ENCODE measurements around the gene KRTDAP.

Gene KRTDAP

GRCh38 chr19:35522745-35523327, 32.6 kb upstream of the KRTDAP start:
- Histone ChIP-seq H3K4me3 (ENCODE audit: low read length) (no peak overlapping the region), H2AFZ (ENCODE audit: low read depth, low read length) (no peak overlapping the region), H3K27me3 (ENCODE audit: insufficient read depth, low read length) (peaks cover 24% of the 10 kb centered on the region), H3K4me1 (ENCODE audit: insufficient read depth, low read length) (peaks cover 8% of the 10 kb centered on the region), H3K36me3 (ENCODE audit: insufficient read depth, low read length) (no peaks in the 10 kb centered on the region), H3K9me3 (ENCODE audit: low read length) (no peaks in the 10 kb centered on the region)

- Histone ChIP-seq H2AFZ (ENCODE audit: low read depth, low read length) (no peak overlapping the region), H3K4me3 (ENCODE audit: low read length) (no peak overlapping the region), H3K27me3 (ENCODE audit: insufficient read depth, low read length) (peaks cover 18% of the 10 kb centered on the region), H3K9me3 (ENCODE audit: low read length) (no peaks in the 10 kb centered on the region), H3K4me1 (ENCODE audit: insufficient read depth, low read length) (peaks cover 8% of the 10 kb centered on the region), H3K36me3 (ENCODE audit: insufficient read depth, low read length) (no peaks in the 10 kb centered on the region)
Observed at GRCh38 chr19:35521124-35521743, 31.0 kb upstream of the KRTDAP start.

- no peak overlapping the region for H3K4me3 ChIP-seq (ENCODE audit: low read length)
- no peaks in the 10 kb centered on the region for H3K9me3 ChIP-seq (ENCODE audit: low read length)
- peaks cover 3% of the 10 kb centered on the region for H3K4me1 ChIP-seq (ENCODE audit: insufficient read depth, low read length)
- H3K36me3 ChIP-seq (ENCODE audit: insufficient read depth, low read length), result no peaks in the 10 kb centered on the region
- peaks cover 13% of the 10 kb centered on the region for H3K27me3 ChIP-seq (ENCODE audit: insufficient read depth, low read length)
- H2AFZ ChIP-seq (ENCODE audit: low read depth, low read length), result no peak overlapping the region
Observed at GRCh38 chr19:35519291-35519690, 29.0 kb upstream of the KRTDAP start.

- H3K4me3 ChIP-seq (ENCODE audit: low read length), result no peak overlapping the region
- H3K4me1 ChIP-seq (ENCODE audit: insufficient read depth, low read length), result no peaks in the 10 kb centered on the region
- H2AFZ ChIP-seq (ENCODE audit: low read depth, low read length), result no peak overlapping the region
- H3K9me3 ChIP-seq (ENCODE audit: low read length), result no peaks in the 10 kb centered on the region
- H3K27me3 ChIP-seq (ENCODE audit: insufficient read depth, low read length), result peaks cover 18% of the 10 kb centered on the region
- H3K36me3 ChIP-seq (ENCODE audit: insufficient read depth, low read length), result no peaks in the 10 kb centered on the region
Observed at GRCh38 chr19:35518313-35518712, 28.0 kb upstream of the KRTDAP start.

GRCh38 chr19:35517342-35517741, 27.1 kb upstream of the KRTDAP start:
- peaks cover 28% of the 10 kb centered on the region for H3K27me3 ChIP-seq (ENCODE audit: insufficient read depth, low read length)
- H3K4me1 ChIP-seq (ENCODE audit: insufficient read depth, low read length), result no peaks in the 10 kb centered on the region

GRCh38 chr19:35516310-35516709, 26.0 kb upstream of the KRTDAP start:
- H3K27me3 ChIP-seq (ENCODE audit: insufficient read depth, low read length), result peaks cover 33% of the 10 kb centered on the region
- no peak overlapping the region for H3K4me3 ChIP-seq (ENCODE audit: low read length)

More at GRCh38 chr19:35517342-35517741, 27.1 kb upstream of the KRTDAP start:
- no peaks in the 10 kb centered on the region for H3K9me3 ChIP-seq (ENCODE audit: low read length)
- H3K36me3 ChIP-seq (ENCODE audit: insufficient read depth, low read length), result no peaks in the 10 kb centered on the region
- H3K4me3 ChIP-seq (ENCODE audit: low read length), result no peak overlapping the region
- H2AFZ ChIP-seq (ENCODE audit: low read depth, low read length), result no peak overlapping the region

GRCh38 chr19:35514282-35514809, 24.1 kb upstream of the KRTDAP start:
- Histone ChIP-seq H3K9me3 (ENCODE audit: low read length) (no peaks in the 10 kb centered on the region), H3K36me3 (ENCODE audit: insufficient read depth, low read length) (no peaks in the 10 kb centered on the region), H3K27me3 (ENCODE audit: insufficient read depth, low read length) (peaks cover 50% of the 10 kb centered on the region), H3K4me1 (ENCODE audit: insufficient read depth, low read length) (no peaks in the 10 kb centered on the region), H3K4me3 (ENCODE audit: low read length) (no peak overlapping the region), H2AFZ (ENCODE audit: low read depth, low read length) (no peak overlapping the region)

More at GRCh38 chr19:35516310-35516709, 26.0 kb upstream of the KRTDAP start:
- Histone ChIP-seq H3K36me3 (ENCODE audit: insufficient read depth, low read length) (no peaks in the 10 kb centered on the region), H3K9me3 (ENCODE audit: low read length) (no peaks in the 10 kb centered on the region), H2AFZ (ENCODE audit: low read depth, low read length) (no peak overlapping the region), H3K4me1 (ENCODE audit: insufficient read depth, low read length) (no peaks in the 10 kb centered on the region)

GRCh38 chr19:35513628-35514281, 23.5 kb upstream of the KRTDAP start, which contains the start of gene DMKN:
Gene DMKN (minus strand): TSS chr19:35513649. CDS start chr19:35513475, 174 bp downstream.
- H3K4me3 ChIP-seq (ENCODE audit: low read length), result no peak within 1 kb of the TSS
- H3K4me1 ChIP-seq (ENCODE audit: insufficient read depth, low read length), result no peaks in the 10 kb centered on the region
- no peaks in the 10 kb centered on the region for H3K9me3 ChIP-seq (ENCODE audit: low read length)
- peaks cover 50% of the 10 kb centered on the region for H3K27me3 ChIP-seq (ENCODE audit: insufficient read depth, low read length)
- no peak within 1 kb of the TSS for H2AFZ ChIP-seq (ENCODE audit: low read depth, low read length)
- H3K36me3 ChIP-seq (ENCODE audit: insufficient read depth, low read length), result no peaks in the 10 kb centered on the region

GRCh38 chr19:35512831-35513627, 22.8 kb upstream of the KRTDAP start:
- Histone ChIP-seq H3K36me3 (ENCODE audit: insufficient read depth, low read length) (no peaks in the 10 kb centered on the region), H3K4me1 (ENCODE audit: insufficient read depth, low read length) (no peaks in the 10 kb centered on the region), H3K9me3 (ENCODE audit: low read length) (no peaks in the 10 kb centered on the region), H3K27me3 (ENCODE audit: insufficient read depth, low read length) (peaks cover 56% of the 10 kb centered on the region), H3K4me3 (ENCODE audit: low read length) (no peak overlapping the region), H2AFZ (ENCODE audit: low read depth, low read length) (no peak overlapping the region)

- H3K27me3 ChIP-seq (ENCODE audit: insufficient read depth, low read length), result peaks cover 70% of the 10 kb centered on the region
- no peaks in the 10 kb centered on the region for H3K36me3 ChIP-seq (ENCODE audit: insufficient read depth, low read length)
- no peak overlapping the region for H2AFZ ChIP-seq (ENCODE audit: low read depth, low read length)
- no peaks in the 10 kb centered on the region for H3K4me1 ChIP-seq (ENCODE audit: insufficient read depth, low read length)
- no peaks in the 10 kb centered on the region for H3K9me3 ChIP-seq (ENCODE audit: low read length)
- no peak overlapping the region for H3K4me3 ChIP-seq (ENCODE audit: low read length)
Observed at GRCh38 chr19:35511337-35511736, 21.1 kb upstream of the KRTDAP start.

- H3K4me3 ChIP-seq (ENCODE audit: low read length), result no peak overlapping the region
Observed at GRCh38 chr19:35510626-35510964, 20.3 kb upstream of the KRTDAP start.

GRCh38 chr19:35509861-35510625, 19.8 kb upstream of the KRTDAP start:
- Histone ChIP-seq H2AFZ (ENCODE audit: low read depth, low read length) (no peak overlapping the region), H3K4me1 (ENCODE audit: insufficient read depth, low read length) (no peaks in the 10 kb centered on the region), H3K9me3 (ENCODE audit: low read length) (no peaks in the 10 kb centered on the region), H3K4me3 (ENCODE audit: low read length) (no peak overlapping the region), H3K36me3 (ENCODE audit: insufficient read depth, low read length) (no peaks in the 10 kb centered on the region), H3K27me3 (ENCODE audit: insufficient read depth, low read length) (peaks cover 82% of the 10 kb centered on the region)

More at GRCh38 chr19:35510626-35510964, 20.3 kb upstream of the KRTDAP start:
- H3K9me3 ChIP-seq (ENCODE audit: low read length), result no peaks in the 10 kb centered on the region
- H3K27me3 ChIP-seq (ENCODE audit: insufficient read depth, low read length), result peaks cover 76% of the 10 kb centered on the region
- no peaks in the 10 kb centered on the region for H3K4me1 ChIP-seq (ENCODE audit: insufficient read depth, low read length)
- no peaks in the 10 kb centered on the region for H3K36me3 ChIP-seq (ENCODE audit: insufficient read depth, low read length)
- H2AFZ ChIP-seq (ENCODE audit: low read depth, low read length), result no peak overlapping the region

Measured in neuron (in vitro differentiated cells).